Thyroid gland (tissue), 4 donors: Measurements from ENCODE around the gene PAEP. TPM values are rescaled to one million over a fixed set of nuclear protein-coding genes. Genes with fewer than 3 reads are reported as not detected.
A peak's percentile ranks its signal among the peaks of the same experiment; 100 is the strongest.

Experiments
- DNase-seq, 2 donors: peaks; one replicate each; pipeline ENCODE4 v3.0.0-alpha.2; 2019
- H3K27ac ChIP-seq, 3 donors: fragments of 200-600 bp; sonication (generic); 1 replicate in 2 of 3; 2 replicates in 1 of 3; pipeline ENCODE4 v1.5.1; 2016 to 2019; ENCODE audit warnings: mild to moderate bottlenecking in 1 of 3, moderate library complexity in 1 of 3
- H3K27me3 ChIP-seq: fragments of 200-600 bp; sonication (generic); one replicate; pipeline ENCODE4 v1.5.1; 2019
- H3K36me3 ChIP-seq, 2 donors: fragments of 200-600 bp; sonication (generic); one replicate each; pipeline ENCODE4 v1.5.1; 2016 to 2019
- H3K4me1 ChIP-seq, 2 donors: fragments of 200-600 bp; sonication (generic); one replicate each; pipeline ENCODE4 v1.5.1; 2017 to 2019
- H3K4me3 ChIP-seq, 3 donors: fragments of 200-600 bp; sonication (generic); replicated peaks in 1 of 3; 1 replicate in 2 of 3; 2 replicates in 1 of 3; pipeline ENCODE4 v1.5.1; 2016; ENCODE audit warnings: mild to moderate bottlenecking in 1 of 3
- H3K9me3 ChIP-seq: fragments of 200-600 bp; sonication (generic); one replicate; pipeline ENCODE4 v1.5.1; 2017
- CTCF ChIP-seq, 6 experiments: fragments of 200-600 bp in 3 of 6; fragments of 450-650 bp in 3 of 6; sonication (generic) in 3 of 6; IDR thresholded peaks; one replicate each; pipeline ENCODE4 v1.5.1; 2016 to 2019; ENCODE audit warnings: antibody characterized with exemption in 6 of 6, mild to moderate bottlenecking in 2 of 6, inconsistent platforms in 1 of 6, moderate library complexity in 1 of 6
- POLR2A ChIP-seq, 2 donors: fragments of 450-650 bp; IDR thresholded peaks; one replicate each; pipeline ENCODE4 v1.6.1; 2017; ENCODE audit warnings: antibody characterized with exemption in 2 of 2, mild to moderate bottlenecking in 2 of 2, moderate library complexity in 1 of 2
- WGBS, 2 donors: methylation state at CpG; one replicate each; pipeline ENCODE4 v1.1.5; 2017; 5-methylcytosine and 5-hydroxymethylcytosine counted together
- intact Hi-C: fragments of 100-400 bp; cut with DNase I; formaldehyde crosslinking; loops from one replicate; pipeline ENCODE4 v1.15.1; 2023
- total RNA-seq, 4 donors: library from RNA; depleted of rRNA; stranded (reverse); fragments of >200 nt; gene quantifications; one replicate each; pipeline ENCODE4 v1.2.3, GENCODE V29; 2016

The PAEP gene
- total RNA-seq, 4 donors from 2014 or later: not detected

GRCh38 chr9:135572233-135572632 lies 10.7 kb downstream of the PAEP start:
- DNase-seq: no peak
- Histone ChIP-seq H3K4me3 (no peak overlapping the region), H3K36me3 (no peaks in the 10 kb centered on the region), H3K27ac (no peak overlapping the region), H3K4me1 (peaks cover 0 to 15% of the 10 kb centered on the region in 2 donors), H3K27me3 (no peaks in the 10 kb centered on the region), H3K9me3 (no peaks in the 10 kb centered on the region)
- intact Hi-C loops: no loop called here
- WGBS, 2 donors: 91 to 93% methylated on average over 2 of the region's 2 CpGs
- no peak for TF ChIP-seq POLR2A (IDR thresholded peaks at IDR 0.05)

GRCh38 chr9:135573124-135573523 lies 11.6 kb downstream of the PAEP start:
- intact Hi-C loops: no loop called here
- Histone ChIP-seq H3K4me1 (peaks cover 0 to 11% of the 10 kb centered on the region in 2 donors), H3K36me3 (no peaks in the 10 kb centered on the region), H3K4me3 (no peak overlapping the region), H3K27me3 (no peaks in the 10 kb centered on the region), H3K9me3 (no peaks in the 10 kb centered on the region), H3K27ac (no peak overlapping the region)
- 80 to 88% methylated on average over 1 of the region's 1 CpG for WGBS, 2 donors
- TF ChIP-seq POLR2A (IDR thresholded peaks at IDR 0.05) (no peak), CTCF (IDR thresholded peaks at IDR 0.05) (no peak)
- no peak for DNase-seq

GRCh38 chr9:135574331-135574730 lies 12.8 kb downstream of the PAEP start:
- Histone ChIP-seq H3K9me3 (no peaks in the 10 kb centered on the region), H3K27ac (no peak overlapping the region), H3K4me1 (peaks cover 0 to 11% of the 10 kb centered on the region in 2 donors), H3K27me3 (no peaks in the 10 kb centered on the region), H3K4me3 (no peak overlapping the region), H3K36me3 (no peaks in the 10 kb centered on the region)
- peak; percentile 22 to 35 for DNase-seq
- intact Hi-C loops: no loop called here
- TF ChIP-seq CTCF (IDR thresholded peaks at IDR 0.05): no peak
- TF ChIP-seq POLR2A (IDR thresholded peaks at IDR 0.05): no peak
- 54% methylated on average over 14 of the region's 14 CpGs for WGBS, 2 donors

- Histone ChIP-seq H3K4me1 (peaks cover 0 to 11% of the 10 kb centered on the region in 2 donors), H3K36me3 (no peaks in the 10 kb centered on the region), H3K27me3 (no peaks in the 10 kb centered on the region), H3K9me3 (no peaks in the 10 kb centered on the region), H3K4me3 (no peak overlapping the region), H3K27ac (no peak overlapping the region)
- intact Hi-C loops: no loop called here
- WGBS, 2 donors: 70 to 82% methylated on average over 2 to 15 of the region's 15 CpGs
- no peak for TF ChIP-seq CTCF (IDR thresholded peaks at IDR 0.05)
- no peak for TF ChIP-seq POLR2A (IDR thresholded peaks at IDR 0.05)
- DNase-seq: no peak
Observed at GRCh38 chr9:135574943-135575342, 13.4 kb downstream of the PAEP start.

- no peaks in the 10 kb centered on the region for H3K36me3 ChIP-seq
- no peak for DNase-seq
- TF ChIP-seq POLR2A (IDR thresholded peaks at IDR 0.05): no peak
- TF ChIP-seq CTCF (IDR thresholded peaks at IDR 0.05): no peak
- intact Hi-C loops: no loop called here
- peaks cover 0 to 11% of the 10 kb centered on the region in 2 donors for H3K4me1 ChIP-seq
- WGBS, 2 donors: 80 to 88% methylated on average over 22 of the region's 22 CpGs
- no peak overlapping the region for H3K4me3 ChIP-seq
- no peaks in the 10 kb centered on the region for H3K27me3 ChIP-seq
- H3K27ac ChIP-seq: no peak overlapping the region
- H3K9me3 ChIP-seq: no peaks in the 10 kb centered on the region
Observed at GRCh38 chr9:135575995-135576631, 14.6 kb downstream of the PAEP start.
